Hepatocyte (in vitro differentiated cells): ENCODE measurements around the gene S100P.

Source experiments
- CTCF ChIP-seq: fragments of 200-600 bp; sonication (generic); IDR thresholded peaks from 2 replicates; pipeline ENCODE4 v1.5.1; 2016; ENCODE audit warnings: antibody characterized with exemption, mild to moderate bottlenecking; ENCODE audit not compliant: poor library complexity
- EZH2 ChIP-seq: fragments of 200-600 bp; sonication (generic); IDR thresholded peaks from 2 replicates; pipeline ENCODE4 v1.6.1; 2016; ENCODE audit warnings: antibody characterized with exemption, mild to moderate bottlenecking, borderline replicate concordance
- EZH2phosphoT487 ChIP-seq: fragments of 200-600 bp; sonication (generic); IDR thresholded peaks from one replicate; pipeline ENCODE4 v1.6.1; 2018; ENCODE audit warnings: antibody characterized with exemption, mild to moderate bottlenecking, low read depth, moderate library complexity; ENCODE audit not compliant: unreplicated experiment, severe bottlenecking

- TF ChIP-seq CTCF (no peak), EZH2 (no peak), EZH2phosphoT487 (no peak)
Measured at GRCh38 chr4:6742507-6742906, 48.8 kb downstream of the S100P start.
